K562 (cell line): Measurements from ENCODE around the gene DPM1. TPM values are rescaled to one million over a fixed set of nuclear protein-coding genes. Genes with fewer than 3 reads are reported as not detected.

ENCODE experiments used
- BCOR ChIP-seq: fragments of 450-650 bp; IDR thresholded peaks from 2 replicates; pipeline ENCODE4 v1.6.1; 2016
- DPF2 ChIP-seq: fragments of 450-650 bp; IDR thresholded peaks from 2 replicates; pipeline ENCODE4 v1.6.1; 2016
- GABPB1 ChIP-seq: sonication (generic); formaldehyde crosslinking; IDR thresholded peaks from 2 replicates; pipeline ENCODE4 v1.8.0; 2022; ENCODE audit warnings: mild to moderate bottlenecking, missing genetic modification reagents
- MAZ ChIP-seq, 2 experiments: fragments of 450-650 bp in 1 of 2; sonication (generic) in 1 of 2; formaldehyde crosslinking; IDR thresholded peaks in 1 of 2; conservative IDR thresholded peaks in 1 of 2; 2 replicates each; pipeline versions ENCODE4 v1.4.0 to v1.5.0; 2020; ENCODE audit warnings: mild to moderate bottlenecking in 1 of 2, missing genetic modification reagents in 1 of 2
- TAF1 ChIP-seq: IDR thresholded peaks from 2 replicates; pipeline ENCODE4 v1.6.1; 2011; ENCODE audit warnings: mild to moderate bottlenecking, low read length, moderate library complexity; ENCODE audit not compliant: insufficient read depth, control insufficient read depth, severe bottlenecking; ENCODE audit errors: extremely low read depth
- TAF7 ChIP-seq: fragments of 450-650 bp; IDR thresholded peaks from 2 replicates; pipeline ENCODE4 v1.6.1; 2016; ENCODE audit warnings: missing genetic modification characterization, missing compliant biosample characterization
- polyA plus RNA-seq, 8 experiments: library from polyadenylated mRNA; depleted of rRNA in 4 of 8; stranded (reverse) in 5 of 8; unstranded in 3 of 8; fragments of >200 nt; fragmentation: Nextera tagmentation in 2 of 8; fragmentation: Illumina TruSeq in 1 of 8; extraction: Ambion mirVana in 2 of 8; extraction: Trizol in 1 of 8; gene quantifications; 2 replicates each; pipeline versions ENCODE4 v1.2.1 to v1.2.3, GENCODE V29; 2011 to 2014; ENCODE audit warnings: inconsistent platforms in 1 of 8, missing spikeins in 1 of 8
- total RNA-seq, 7 experiments: library from RNA; depleted of rRNA in 6 of 7; stranded (reverse); fragments of >200 nt in 6 of 7; fragmentation: Illumina TruSeq in 2 of 7; extraction: Trizol in 2 of 7; gene quantifications; 2 replicates each; pipeline versions ENCODE4 v1.2.1 to v1.2.3, GENCODE V29; 2011 to 2021; ENCODE audit warnings: low replicate concordance in 1 of 7
- TF ChIP-seq, protein P1 (sequence below): sonication (generic); formaldehyde crosslinking; IDR thresholded peaks from 2 replicates; pipeline ENCODE4 v1.8.1; 2023; ENCODE audit warnings: mild to moderate bottlenecking, missing genetic modification reagents
- TF ChIP-seq, protein P2 (sequence below): fragments of 200-400 bp; formaldehyde crosslinking; IDR thresholded peaks from 2 replicates; pipeline ENCODE4 v1.6.1; 2017; ENCODE audit warnings: mild to moderate bottlenecking, low read depth, low read length, moderate library complexity
- TF ChIP-seq, protein P3 (sequence below): fragments of 450-650 bp; IDR thresholded peaks from 2 replicates; pipeline ENCODE4 v1.6.1; 2017; ENCODE audit warnings: antibody characterized with exemption, mild to moderate bottlenecking
- TF ChIP-seq, protein P4 (sequence below): sonication (generic); formaldehyde crosslinking; IDR thresholded peaks from 2 replicates; pipeline ENCODE4 v1.8.0; 2022; ENCODE audit warnings: missing genetic modification reagents, mild to moderate bottlenecking, borderline replicate concordance
- TF ChIP-seq, protein P5 (sequence below): IDR thresholded peaks from 3 replicates; pipeline ENCODE4 v1.6.1; 2011; ENCODE audit warnings: borderline replicate concordance, mild to moderate bottlenecking; ENCODE audit not compliant: insufficient read length, insufficient read depth

Gene DPM1
- total and polyA plus RNA-seq, 9 of the 15 experiments (the other 6 are each of a cell fraction or from before 2014, with no cell fraction given): 75.2 to 190 (median 153) TPM

DNA sequence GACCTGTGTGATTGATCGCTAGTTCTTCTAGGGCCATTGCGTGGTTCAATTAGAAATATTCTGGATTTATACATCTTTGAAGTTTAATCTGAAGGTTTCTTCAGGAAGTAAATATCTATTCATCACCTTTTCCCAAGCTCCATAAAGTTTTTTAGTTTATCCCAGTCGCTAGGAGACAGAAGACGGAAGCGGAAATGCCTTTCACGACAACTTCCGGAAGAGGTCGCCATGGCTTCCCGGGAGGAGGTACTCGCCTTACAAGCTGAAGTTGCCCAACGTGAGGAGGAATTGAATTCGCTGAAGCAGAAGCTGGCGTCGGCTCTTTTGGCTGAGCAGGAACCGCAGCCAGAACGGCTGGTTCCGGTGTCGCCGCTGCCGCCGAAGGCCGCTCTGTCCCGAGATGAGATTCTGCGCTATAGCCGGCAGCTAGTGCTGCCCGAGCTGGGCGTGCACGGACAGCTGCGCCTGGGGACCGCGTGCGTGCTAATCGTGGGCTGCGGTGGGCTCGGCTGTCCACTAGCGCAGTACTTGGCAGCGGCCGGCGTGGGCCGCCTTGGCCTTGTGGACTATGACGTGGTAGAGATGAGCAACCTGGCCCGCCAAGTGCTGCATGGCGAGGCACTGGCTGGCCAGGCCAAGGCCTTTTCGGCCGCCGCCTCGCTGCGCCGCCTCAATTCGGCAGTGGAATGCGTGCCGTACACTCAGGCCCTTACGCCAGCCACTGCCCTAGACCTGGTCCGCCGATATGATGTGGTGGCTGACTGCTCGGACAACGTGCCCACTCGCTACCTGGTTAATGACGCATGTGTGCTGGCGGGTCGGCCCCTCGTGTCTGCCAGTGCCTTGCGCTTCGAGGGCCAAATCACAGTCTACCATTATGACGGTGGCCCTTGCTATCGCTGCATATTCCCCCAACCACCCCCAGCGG, 547 bp upstream of the DPM1 start, which contains the start of gene MOCS3 (continued):
- TF ChIP-seq, protein P1, sequence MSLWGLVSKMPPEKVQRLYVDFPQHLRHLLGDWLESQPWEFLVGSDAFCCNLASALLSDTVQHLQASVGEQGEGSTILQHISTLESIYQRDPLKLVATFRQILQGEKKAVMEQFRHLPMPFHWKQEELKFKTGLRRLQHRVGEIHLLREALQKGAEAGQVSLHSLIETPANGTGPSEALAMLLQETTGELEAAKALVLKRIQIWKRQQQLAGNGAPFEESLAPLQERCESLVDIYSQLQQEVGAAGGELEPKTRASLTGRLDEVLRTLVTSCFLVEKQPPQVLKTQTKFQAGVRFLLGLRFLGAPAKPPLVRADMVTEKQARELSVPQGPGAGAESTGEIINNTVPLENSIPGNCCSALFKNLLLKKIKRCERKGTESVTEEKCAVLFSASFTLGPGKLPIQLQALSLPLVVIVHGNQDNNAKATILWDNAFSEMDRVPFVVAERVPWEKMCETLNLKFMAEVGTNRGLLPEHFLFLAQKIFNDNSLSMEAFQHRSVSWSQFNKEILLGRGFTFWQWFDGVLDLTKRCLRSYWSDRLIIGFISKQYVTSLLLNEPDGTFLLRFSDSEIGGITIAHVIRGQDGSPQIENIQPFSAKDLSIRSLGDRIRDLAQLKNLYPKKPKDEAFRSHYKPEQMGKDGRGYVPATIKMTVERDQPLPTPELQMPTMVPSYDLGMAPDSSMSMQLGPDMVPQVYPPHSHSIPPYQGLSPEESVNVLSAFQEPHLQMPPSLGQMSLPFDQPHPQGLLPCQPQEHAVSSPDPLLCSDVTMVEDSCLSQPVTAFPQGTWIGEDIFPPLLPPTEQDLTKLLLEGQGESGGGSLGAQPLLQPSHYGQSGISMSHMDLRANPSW (CRISPR knock-in tag): no peak
- TF ChIP-seq MAZ (CRISPR knock-in tag; conservative IDR thresholded peaks at IDR 0.05 in 1 of 2, IDR thresholded peaks at IDR 0.05 in 1 of 2) (no peak), TAF7 (tag) (no peak), BCOR (no peak), DPF2 (no peak), TAF1 (no peak), GABPB1 (CRISPR knock-in tag) (peak; percentile 92)
- TF ChIP-seq, protein P2, sequence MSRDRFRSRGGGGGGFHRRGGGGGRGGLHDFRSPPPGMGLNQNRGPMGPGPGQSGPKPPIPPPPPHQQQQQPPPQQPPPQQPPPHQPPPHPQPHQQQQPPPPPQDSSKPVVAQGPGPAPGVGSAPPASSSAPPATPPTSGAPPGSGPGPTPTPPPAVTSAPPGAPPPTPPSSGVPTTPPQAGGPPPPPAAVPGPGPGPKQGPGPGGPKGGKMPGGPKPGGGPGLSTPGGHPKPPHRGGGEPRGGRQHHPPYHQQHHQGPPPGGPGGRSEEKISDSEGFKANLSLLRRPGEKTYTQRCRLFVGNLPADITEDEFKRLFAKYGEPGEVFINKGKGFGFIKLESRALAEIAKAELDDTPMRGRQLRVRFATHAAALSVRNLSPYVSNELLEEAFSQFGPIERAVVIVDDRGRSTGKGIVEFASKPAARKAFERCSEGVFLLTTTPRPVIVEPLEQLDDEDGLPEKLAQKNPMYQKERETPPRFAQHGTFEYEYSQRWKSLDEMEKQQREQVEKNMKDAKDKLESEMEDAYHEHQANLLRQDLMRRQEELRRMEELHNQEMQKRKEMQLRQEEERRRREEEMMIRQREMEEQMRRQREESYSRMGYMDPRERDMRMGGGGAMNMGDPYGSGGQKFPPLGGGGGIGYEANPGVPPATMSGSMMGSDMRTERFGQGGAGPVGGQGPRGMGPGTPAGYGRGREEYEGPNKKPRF: no peak
- TF ChIP-seq, protein P3, sequence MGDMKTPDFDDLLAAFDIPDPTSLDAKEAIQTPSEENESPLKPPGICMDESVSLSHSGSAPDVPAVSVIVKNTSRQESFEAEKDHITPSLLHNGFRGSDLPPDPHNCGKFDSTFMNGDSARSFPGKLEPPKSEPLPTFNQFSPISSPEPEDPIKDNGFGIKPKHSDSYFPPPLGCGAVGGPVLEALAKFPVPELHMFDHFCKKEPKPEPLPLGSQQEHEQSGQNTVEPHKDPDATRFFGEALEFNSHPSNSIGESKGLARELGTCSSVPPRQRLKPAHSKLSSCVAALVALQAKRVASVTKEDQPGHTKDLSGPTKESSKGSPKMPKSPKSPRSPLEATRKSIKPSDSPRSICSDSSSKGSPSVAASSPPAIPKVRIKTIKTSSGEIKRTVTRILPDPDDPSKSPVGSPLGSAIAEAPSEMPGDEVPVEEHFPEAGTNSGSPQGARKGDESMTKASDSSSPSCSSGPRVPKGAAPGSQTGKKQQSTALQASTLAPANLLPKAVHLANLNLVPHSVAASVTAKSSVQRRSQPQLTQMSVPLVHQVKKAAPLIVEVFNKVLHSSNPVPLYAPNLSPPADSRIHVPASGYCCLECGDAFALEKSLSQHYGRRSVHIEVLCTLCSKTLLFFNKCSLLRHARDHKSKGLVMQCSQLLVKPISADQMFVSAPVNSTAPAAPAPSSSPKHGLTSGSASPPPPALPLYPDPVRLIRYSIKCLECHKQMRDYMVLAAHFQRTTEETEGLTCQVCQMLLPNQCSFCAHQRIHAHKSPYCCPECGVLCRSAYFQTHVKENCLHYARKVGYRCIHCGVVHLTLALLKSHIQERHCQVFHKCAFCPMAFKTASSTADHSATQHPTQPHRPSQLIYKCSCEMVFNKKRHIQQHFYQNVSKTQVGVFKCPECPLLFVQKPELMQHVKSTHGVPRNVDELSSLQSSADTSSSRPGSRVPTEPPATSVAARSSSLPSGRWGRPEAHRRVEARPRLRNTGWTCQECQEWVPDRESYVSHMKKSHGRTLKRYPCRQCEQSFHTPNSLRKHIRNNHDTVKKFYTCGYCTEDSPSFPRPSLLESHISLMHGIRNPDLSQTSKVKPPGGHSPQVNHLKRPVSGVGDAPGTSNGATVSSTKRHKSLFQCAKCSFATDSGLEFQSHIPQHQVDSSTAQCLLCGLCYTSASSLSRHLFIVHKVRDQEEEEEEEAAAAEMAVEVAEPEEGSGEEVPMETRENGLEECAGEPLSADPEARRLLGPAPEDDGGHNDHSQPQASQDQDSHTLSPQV: no peak
- TF ChIP-seq, protein P4, sequence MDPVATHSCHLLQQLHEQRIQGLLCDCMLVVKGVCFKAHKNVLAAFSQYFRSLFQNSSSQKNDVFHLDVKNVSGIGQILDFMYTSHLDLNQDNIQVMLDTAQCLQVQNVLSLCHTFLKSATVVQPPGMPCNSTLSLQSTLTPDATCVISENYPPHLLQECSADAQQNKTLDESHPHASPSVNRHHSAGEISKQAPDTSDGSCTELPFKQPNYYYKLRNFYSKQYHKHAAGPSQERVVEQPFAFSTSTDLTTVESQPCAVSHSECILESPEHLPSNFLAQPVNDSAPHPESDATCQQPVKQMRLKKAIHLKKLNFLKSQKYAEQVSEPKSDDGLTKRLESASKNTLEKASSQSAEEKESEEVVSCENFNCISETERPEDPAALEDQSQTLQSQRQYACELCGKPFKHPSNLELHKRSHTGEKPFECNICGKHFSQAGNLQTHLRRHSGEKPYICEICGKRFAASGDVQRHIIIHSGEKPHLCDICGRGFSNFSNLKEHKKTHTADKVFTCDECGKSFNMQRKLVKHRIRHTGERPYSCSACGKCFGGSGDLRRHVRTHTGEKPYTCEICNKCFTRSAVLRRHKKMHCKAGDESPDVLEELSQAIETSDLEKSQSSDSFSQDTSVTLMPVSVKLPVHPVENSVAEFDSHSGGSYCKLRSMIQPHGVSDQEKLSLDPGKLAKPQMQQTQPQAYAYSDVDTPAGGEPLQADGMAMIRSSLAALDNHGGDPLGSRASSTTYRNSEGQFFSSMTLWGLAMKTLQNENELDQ (CRISPR knock-in tag): no peak
- TF ChIP-seq, protein P5, sequence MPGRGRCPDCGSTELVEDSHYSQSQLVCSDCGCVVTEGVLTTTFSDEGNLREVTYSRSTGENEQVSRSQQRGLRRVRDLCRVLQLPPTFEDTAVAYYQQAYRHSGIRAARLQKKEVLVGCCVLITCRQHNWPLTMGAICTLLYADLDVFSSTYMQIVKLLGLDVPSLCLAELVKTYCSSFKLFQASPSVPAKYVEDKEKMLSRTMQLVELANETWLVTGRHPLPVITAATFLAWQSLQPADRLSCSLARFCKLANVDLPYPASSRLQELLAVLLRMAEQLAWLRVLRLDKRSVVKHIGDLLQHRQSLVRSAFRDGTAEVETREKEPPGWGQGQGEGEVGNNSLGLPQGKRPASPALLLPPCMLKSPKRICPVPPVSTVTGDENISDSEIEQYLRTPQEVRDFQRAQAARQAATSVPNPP: no peak
